Esophagus mucosa (tissue), 1 donor: ENCODE measurements around the gene CPT1B. TPM values are rescaled to one million over a fixed set of nuclear protein-coding genes. Genes with fewer than 3 reads are reported as not detected.
A peak's percentile ranks its signal among the peaks of the same experiment; 100 is the strongest.
"Not testable (repeated sequence)": the region's sequence is repeated elsewhere in the genome, so short reads cannot be mapped to it uniquely, and the experiment has no call there.

ENCODE experiments used
- ATAC-seq: fragments of 200-7000 bp; cut with Tn5 transposase; one replicate; pipeline ENCODE4 v1.9.1; 2020
- total RNA-seq: library from RNA; stranded (reverse); gene quantifications from one replicate; pipeline ENCODE4 v1.2.4, GENCODE V29; 2023
- donor health status: DM: yes; HTN: yes; CAD: no.

Gene CPT1B
- total RNA-seq, 1 donor from 2014 or later: 12.1 TPM

- peak; percentile 25 for ATAC-seq
Measured at GRCh38 chr22:50544746-50545253, 33.4 kb downstream of the CPT1B start.

DNA sequence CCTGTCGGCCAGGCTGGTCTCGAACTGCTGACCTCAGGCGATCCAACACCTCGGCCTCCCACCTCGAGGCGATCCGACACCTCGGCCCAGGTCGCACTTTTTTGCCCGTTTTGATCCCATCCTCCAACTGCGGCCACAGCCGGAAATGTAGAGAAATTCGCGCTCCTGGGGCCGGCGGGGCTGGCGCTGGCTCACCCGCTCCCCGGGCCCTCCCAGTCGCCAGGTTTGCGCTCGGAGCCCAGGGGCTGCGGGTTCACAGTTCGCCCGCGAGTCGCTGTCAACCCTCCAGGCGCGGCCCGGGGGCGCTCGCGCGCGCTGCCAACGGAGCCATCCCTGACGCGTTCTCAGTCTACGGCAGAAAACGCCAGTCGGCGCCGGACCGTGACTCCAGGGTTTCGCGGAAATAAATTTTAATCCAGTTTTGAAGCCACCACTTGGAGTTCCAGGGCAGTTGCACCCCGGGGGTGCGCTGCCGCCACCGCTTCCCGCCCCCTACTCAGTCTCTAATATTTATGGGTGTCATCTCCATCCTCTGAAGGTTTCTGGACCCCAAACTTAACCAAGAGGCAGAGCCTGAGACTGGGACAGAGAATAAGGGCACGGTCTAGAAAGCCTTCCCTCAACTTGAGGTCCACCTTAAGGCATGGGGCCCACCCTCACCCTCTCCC lies 34.0 kb downstream of the CPT1B start:
- ATAC-seq: peak; percentile 21

DNA sequence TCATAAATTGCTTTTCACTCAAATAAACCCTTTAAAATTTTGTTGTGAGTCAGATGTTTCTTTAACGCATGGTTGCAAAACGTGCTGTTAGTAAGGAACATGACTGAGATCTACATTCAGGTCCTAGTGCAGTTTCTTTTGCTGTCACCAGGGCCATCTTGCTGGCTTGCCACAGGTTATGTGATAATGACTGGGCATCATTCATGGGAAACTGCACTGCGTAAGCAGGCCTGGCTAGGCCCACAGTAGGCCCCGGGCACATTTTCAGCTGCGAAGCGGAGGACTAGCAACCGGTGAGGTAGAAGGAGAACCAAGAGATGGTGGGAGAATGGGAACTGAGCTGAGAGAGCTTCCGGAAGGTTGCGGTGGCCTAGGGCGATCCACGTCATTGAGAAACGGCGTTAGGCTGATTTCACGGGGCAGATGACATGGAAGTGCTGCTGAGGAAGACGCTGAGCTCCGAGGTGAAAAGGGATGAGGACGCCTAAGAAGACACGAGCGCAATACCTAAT lies 35.8 kb downstream of the CPT1B start:
- peak; percentile 25 for ATAC-seq

DNA sequence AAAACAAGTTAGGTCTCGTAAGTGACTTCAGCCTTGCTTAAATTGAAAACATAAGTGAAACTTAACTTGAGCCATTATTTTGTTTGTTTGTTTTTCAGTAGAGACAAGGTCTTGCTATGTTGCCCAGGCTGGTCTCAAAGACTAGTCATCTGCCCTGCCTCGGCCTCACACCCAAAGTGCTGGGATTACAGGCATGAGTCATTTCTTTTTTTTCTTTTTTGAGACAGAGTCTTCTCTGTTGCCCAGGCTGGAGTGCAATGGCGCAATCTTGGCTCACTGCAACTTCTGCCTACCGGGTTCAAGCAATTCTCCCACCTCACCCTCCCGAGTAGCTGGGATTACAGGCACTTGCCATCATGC lies 36.6 kb downstream of the CPT1B start:
- peak; percentile 79 for ATAC-seq

DNA sequence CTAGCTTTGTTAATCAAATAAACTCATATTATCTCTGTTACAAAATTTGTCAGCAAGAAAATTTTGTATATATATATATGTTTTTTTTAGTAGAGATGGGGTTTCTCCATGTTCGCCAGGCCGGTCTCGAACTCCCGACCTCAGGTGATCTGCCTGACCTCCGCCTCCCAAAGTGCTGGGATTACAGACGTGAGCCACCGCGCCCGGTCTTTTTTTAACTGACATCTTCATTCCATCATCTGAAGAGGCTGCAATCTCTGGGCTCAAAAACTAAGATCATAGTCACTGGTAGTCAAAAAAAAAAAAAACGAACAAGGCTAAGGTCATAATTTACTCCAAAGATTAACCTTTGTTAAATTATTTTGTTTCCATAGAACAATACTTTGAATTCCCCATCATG lies 37.8 kb downstream of the CPT1B start:
- no peak for ATAC-seq

- ATAC-seq: no peak
Measured at GRCh38 chr22:50537765-50538164, 40.5 kb downstream of the CPT1B start.

DNA sequence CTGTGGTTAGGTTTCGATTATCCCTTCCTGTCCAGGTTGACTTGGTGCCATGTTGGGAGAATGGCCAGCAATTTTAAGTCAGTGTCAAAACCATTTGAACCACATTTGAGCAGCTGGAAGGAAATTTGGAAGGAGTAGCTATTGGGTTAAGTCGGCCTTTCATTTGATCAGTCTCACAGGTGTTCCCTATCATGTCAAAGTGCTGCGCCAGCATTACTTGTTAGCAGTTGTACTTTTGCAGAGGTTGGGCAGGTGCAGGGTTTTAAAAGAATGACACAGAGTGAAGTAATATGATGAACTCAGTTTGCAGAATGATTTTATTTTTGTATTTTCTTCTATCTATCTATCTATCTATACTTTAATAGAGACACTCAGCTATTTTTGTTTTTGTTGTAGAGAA lies 42.0 kb downstream of the CPT1B start:
- ATAC-seq: no peak

DNA sequence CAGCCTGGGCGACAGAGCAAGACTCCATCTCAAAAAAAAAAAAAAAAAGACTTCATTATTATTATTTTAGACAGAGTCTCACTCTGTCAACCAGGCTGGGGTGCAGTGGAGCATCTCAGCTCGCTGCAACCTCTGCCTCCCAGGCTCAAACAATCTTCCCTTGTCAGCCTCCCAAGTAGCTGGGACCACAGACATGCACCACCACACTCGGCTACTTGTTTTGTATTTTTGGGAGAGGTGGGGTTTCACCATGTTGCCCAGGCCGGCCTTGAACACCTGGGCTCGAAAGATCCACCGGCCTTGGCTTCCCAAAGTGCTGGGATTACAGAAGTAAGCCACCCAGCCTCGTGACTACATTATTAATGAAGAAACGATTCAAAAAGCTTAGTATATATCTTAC lies 43.1 kb downstream of the CPT1B start:
- no peak for ATAC-seq

DNA sequence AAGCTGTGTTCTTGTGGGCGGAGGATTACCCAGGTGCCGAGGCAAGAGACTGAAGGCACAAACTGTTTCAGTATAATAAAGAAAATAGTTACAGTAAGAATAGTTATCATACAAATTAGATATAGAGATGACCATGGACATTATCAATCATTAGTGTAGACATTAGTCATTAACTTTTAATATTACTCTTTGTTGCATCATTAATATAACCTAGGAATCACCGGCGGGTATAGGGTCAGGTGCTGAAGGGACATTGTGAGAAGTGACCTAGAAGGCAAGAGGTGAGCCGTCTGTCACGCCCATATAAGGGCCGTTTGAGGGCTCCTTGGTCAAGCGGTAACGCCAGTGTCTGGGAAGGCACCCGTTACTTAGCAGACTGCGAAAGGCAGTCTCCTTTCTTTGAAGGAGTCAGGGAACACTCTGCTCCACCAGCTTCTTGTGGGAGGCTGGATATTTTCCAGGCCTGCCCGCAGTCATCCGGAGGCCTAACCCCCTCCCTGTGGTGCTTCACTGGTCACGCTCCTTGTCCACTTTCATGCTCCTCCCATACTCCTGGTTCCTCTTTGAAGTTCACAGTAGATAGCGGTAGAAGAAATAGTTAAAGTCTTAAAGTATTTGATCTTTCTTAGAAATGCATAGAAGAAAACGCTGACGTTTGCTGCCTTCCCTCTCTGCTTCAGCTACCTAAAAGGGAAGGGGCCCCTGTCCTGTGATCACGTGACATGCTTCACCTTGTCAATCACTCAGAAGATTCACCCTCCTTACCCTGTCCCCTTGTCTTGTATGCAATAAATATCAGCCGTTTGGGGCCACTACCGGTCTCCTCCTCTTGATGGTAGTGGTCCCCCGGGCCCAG lies 44.1 kb downstream of the CPT1B start:
- ATAC-seq: not testable (repeated sequence)

GRCh38 chr22:50532824-50533796 lies 45.1 kb downstream of the CPT1B start:
- no peak for ATAC-seq

GRCh38 chr22:50531962-50532674 lies 46.1 kb downstream of the CPT1B start:
- ATAC-seq: peak; percentile 41

DNA sequence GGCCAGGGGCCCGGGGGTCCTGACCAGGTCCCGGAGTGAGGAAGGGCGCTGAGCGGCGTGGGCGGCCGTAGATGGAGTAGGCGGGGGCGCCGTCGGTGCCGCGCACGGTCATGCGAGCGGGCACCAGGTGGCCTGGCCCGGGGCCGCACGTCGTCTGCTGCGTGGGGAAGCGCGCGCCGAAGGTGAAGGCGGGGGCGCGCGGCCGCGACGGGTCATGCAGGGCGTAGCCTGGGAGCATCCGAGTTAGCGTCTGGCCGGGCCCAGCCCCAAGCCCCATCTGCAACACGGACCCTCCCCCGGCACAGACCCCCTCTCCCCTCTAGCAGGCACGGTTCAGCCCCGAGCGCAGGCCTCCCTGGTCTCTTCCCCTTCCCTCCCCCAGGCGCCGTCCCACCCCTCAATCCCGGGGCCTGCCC lies 46.7 kb downstream of the CPT1B start:
- ATAC-seq: peak; percentile 56

GRCh38 chr22:50530877-50531545 lies 47.2 kb downstream of the CPT1B start:
- peak; percentile 58 for ATAC-seq

DNA sequence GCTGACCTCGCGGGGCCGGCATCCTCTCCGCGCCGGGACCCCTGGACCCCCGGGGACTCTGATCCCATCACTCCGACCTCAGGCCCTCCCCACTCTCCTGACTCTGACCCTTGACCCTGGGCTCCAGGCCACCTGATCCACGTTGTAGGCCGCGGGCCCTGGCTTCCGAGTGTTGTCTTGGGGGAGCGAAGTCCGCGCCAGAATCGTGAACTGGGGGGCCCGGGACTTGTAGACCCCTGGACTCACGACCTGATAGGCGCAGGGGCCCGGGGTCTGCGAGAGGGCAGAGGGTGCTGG lies 47.7 kb downstream of the CPT1B start:
- ATAC-seq: peak; percentile 0

- peak; percentile 50 for ATAC-seq
Measured at GRCh38 chr22:50529897-50530579, 48.2 kb downstream of the CPT1B start, which contains the start of gene TYMP. TYMP (minus strand) TSS chr22:50530012; CDS start chr22:50529709, 303 bp downstream.

- no peak for ATAC-seq
Measured at GRCh38 chr22:50529416-50529896, 48.8 kb downstream of the CPT1B start.

DNA sequence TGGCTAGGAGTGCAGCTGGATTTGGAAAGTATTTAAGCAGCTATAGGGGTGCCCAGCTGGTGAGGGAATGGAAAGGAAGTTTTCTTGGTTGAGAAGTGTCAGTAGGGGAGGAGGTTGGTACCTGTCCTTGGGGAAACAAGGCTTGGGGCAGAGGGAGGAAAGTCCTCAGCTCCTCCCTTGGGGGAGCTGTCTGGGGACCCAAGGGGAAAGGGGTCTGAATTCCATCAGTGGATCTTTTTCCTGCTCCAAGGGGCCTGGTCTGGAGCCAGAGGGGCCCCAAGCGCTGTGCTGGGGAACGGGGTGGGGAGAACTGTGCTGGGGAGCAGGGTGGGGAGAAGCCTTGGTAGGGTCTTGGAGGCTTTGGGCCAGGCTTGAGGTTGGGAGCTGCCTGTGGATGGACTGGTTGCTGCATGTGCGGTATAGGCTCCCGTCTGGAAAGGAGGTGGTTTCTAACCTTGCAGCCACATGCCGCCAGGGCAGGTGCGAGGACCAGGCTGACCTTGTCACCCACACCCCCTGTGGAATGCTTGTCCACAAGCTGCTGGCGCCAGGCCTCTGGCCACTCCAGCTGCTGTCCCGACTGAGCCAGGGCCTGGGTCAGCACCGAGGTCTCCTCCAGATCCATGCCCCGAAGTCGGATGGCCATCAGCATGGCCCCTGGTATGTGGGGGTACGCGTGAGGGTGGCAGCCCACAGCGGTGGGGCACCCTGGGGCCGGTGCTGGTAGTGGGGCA lies 49.4 kb downstream of the CPT1B start:
- no peak for ATAC-seq

DNA sequence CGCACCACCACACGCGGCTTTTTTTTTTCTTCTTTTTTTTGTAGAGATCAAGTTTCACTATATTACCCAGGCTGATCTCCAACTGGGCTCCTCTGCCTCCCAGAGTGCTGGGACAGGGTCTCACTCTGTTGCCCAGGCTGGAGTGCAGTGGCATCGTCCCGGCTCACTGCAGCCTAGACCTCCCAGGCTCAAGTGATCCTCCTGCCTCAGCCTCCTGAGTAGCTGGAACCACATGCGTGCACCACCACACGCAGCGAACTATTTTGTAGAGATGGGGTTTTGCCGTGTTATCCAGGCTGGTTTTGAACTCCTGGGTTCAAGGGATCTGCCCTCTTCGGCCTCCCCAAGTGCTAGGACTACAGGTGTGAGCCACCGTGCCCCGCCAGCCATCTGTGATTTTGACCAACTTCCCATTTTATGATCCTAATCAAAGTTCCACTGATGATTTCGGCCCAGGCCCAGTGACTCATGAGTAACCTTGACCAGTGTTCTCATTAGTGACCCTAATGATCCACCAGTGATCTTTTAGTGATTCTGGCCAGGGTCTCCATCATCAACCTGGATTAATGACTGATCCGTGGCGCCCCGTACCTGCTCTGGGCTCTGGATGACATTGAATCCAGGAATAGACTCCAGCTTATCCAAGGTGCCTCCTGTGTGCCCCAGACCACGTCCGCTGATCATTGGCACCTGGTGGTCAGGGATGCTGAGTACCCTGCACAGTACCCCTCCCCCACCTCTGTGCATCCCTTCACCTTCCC lies 50.1 kb downstream of the CPT1B start:
- no peak for ATAC-seq
